CD8-positive, alpha-beta memory T cell (primary cell): ENCODE data around the gene ELF2. TPM values are rescaled to one million over a fixed set of nuclear protein-coding genes. Genes with fewer than 3 reads are reported as not detected.
A peak's percentile ranks its signal among the peaks of the same experiment; 100 is the strongest.

ENCODE experiments used
- CTCF ChIA-PET: fragments of 350-600 bp; sonication (Branson Sonifier 250); formaldehyde crosslinking; loops from one replicate; lab custom pipeline; 2021; ENCODE audit warnings: antibody characterized with exemption; lab: Charles Lee
- POLR2A ChIA-PET: fragments of 350-600 bp; sonication (Branson Sonifier 250); formaldehyde crosslinking; loops from one replicate; lab custom pipeline; 2021; ENCODE audit warnings: antibody characterized with exemption; lab: Charles Lee
- DNase-seq, 5 donors: peaks; one replicate each; pipeline versions ENCODE4 v3.0.0 to v3.0.0-alpha.2; 2020 to 2022; ENCODE audit warnings: mixed read lengths in 1 of 5
- H3K27ac ChIP-seq: one replicate; pipeline ENCODE4 v1.7.0; 2013; ENCODE audit warnings: low read depth, mild to moderate bottlenecking, low read length, moderate library complexity
- H3K27me3 ChIP-seq: 2 replicates; pipeline ENCODE4 v1.7.0; 2013; ENCODE audit warnings: low read length, mild to moderate bottlenecking; ENCODE audit not compliant: insufficient read depth, poor library complexity, severe bottlenecking
- H3K36me3 ChIP-seq: 2 replicates; pipeline ENCODE4 v1.7.0; 2013; ENCODE audit warnings: mild to moderate bottlenecking, low read length, moderate library complexity; ENCODE audit not compliant: insufficient read depth
- H3K4me1 ChIP-seq: 2 replicates; pipeline ENCODE4 v1.7.0; 2013; ENCODE audit warnings: mild to moderate bottlenecking, low read length, moderate library complexity; ENCODE audit not compliant: insufficient read depth
- H3K4me3 ChIP-seq: 2 replicates; pipeline ENCODE4 v1.7.0; 2013; ENCODE audit warnings: mild to moderate bottlenecking, low read length
- H3K9me3 ChIP-seq: 2 replicates; pipeline ENCODE4 v1.7.0; 2013; ENCODE audit warnings: mild to moderate bottlenecking, low read length
- H3K27ac Mint-ChIP-seq, 8 donors: one replicate each; pipeline ENCODE4 v1.8.0; 2020 to 2021; ENCODE audit warnings: mixed read lengths in 8 of 8, mild to moderate bottlenecking in 6 of 8, inconsistent platforms in 3 of 8, moderate library complexity in 3 of 8
- H3K27me3 Mint-ChIP-seq, 2 donors: one replicate each; pipeline ENCODE4 v1.8.0; 2020 to 2021; ENCODE audit warnings: mixed read lengths in 2 of 2, mild to moderate bottlenecking in 1 of 2, moderate library complexity in 1 of 2
- H3K36me3 Mint-ChIP-seq, 3 donors: one replicate each; pipeline ENCODE4 v1.8.0; 2020 to 2021; ENCODE audit warnings: mixed read lengths in 3 of 3, inconsistent platforms in 1 of 3, mild to moderate bottlenecking in 1 of 3
- H3K4me1 Mint-ChIP-seq, 3 donors: one replicate each; pipeline ENCODE4 v1.8.0; 2020 to 2021; ENCODE audit warnings: mixed read lengths in 3 of 3, inconsistent platforms in 1 of 3, mild to moderate bottlenecking in 1 of 3
- H3K4me3 Mint-ChIP-seq, 7 donors: one replicate each; pipeline ENCODE4 v1.8.0; 2020 to 2021; ENCODE audit warnings: mixed read lengths in 7 of 7, mild to moderate bottlenecking in 6 of 7, moderate library complexity in 4 of 7, inconsistent platforms in 2 of 7
- H3K9me3 Mint-ChIP-seq, 5 donors: one replicate each; pipeline ENCODE4 v1.8.0; 2020 to 2022; ENCODE audit warnings: mixed read lengths in 5 of 5, mild to moderate bottlenecking in 3 of 5, moderate library complexity in 2 of 5, inconsistent platforms in 1 of 5
- polyA plus RNA-seq: library from polyadenylated mRNA; unstranded; fragments of 300-500 nt; fragmentation: Illumina TruSeq; gene quantifications from one replicate; pipeline ENCODE4 v1.2.3, GENCODE V29; 2021
- total RNA-seq, 2 experiments: library from RNA; stranded (reverse); gene quantifications; one replicate each; pipeline ENCODE4 v1.2.3, GENCODE V29; 2021

The ELF2 gene
- total and polyA plus RNA-seq, 3 experiments from 2014 or later: 26.6 to 32.5 (median 27.4) TPM

GRCh38 chr4:139112650-139113049 is 64.4 kb downstream of the ELF2 start:
- Mint-ChIP-seq H3K27ac (no peak overlapping the region), H3K9me3 (no peaks in the 10 kb centered on the region), H3K36me3 (peaks cover 0 to 13% (median 0%) of the 10 kb centered on the region in 3 donors), H3K4me1 (no peaks in the 10 kb centered on the region), H3K4me3 (no peak overlapping the region), H3K27me3 (peaks cover 0 to 2% of the 10 kb centered on the region in 2 donors)
- CTCF ChIA-PET: no interaction called here
- no peak for DNase-seq
- H3K4me3 ChIP-seq: no peak overlapping the region
- no peaks in the 10 kb centered on the region for H3K36me3 ChIP-seq
- no peaks in the 10 kb centered on the region for H3K27me3 ChIP-seq
- H3K27ac ChIP-seq: no peak overlapping the region
- POLR2A ChIA-PET: no interaction called here
- no peaks in the 10 kb centered on the region for H3K4me1 ChIP-seq
- no peaks in the 10 kb centered on the region for H3K9me3 ChIP-seq

GRCh38 chr4:139108567-139109128 is 68.4 kb downstream of the ELF2 start:
- Mint-ChIP-seq H3K4me3 (no peak overlapping the region), H3K4me1 (no peaks in the 10 kb centered on the region), H3K27ac (no peak overlapping the region), H3K27me3 (peaks cover 0 to 2% of the 10 kb centered on the region in 2 donors), H3K9me3 (no peaks in the 10 kb centered on the region), H3K36me3 (no peaks in the 10 kb centered on the region)
- DNase-seq: no peak
- Histone ChIP-seq H3K27me3 (no peaks in the 10 kb centered on the region), H3K4me1 (no peaks in the 10 kb centered on the region), H3K36me3 (no peaks in the 10 kb centered on the region), H3K9me3 (no peaks in the 10 kb centered on the region), H3K27ac (no peak overlapping the region), H3K4me3 (no peak overlapping the region)
- ChIA-PET CTCF (interaction anchor here (1.9 kb wide), 1 partner anchor 187 kb away, joined by 5 read pairs; no protein-coding TSS in a partner anchor), POLR2A (no interaction called here)

GRCh38 chr4:139099366-139099982 is 77.5 kb downstream of the ELF2 start:
- Histone ChIP-seq H3K36me3 (no peaks in the 10 kb centered on the region), H3K9me3 (no peaks in the 10 kb centered on the region), H3K4me1 (no peaks in the 10 kb centered on the region), H3K27me3 (no peaks in the 10 kb centered on the region), H3K4me3 (no peak overlapping the region), H3K27ac (no peak overlapping the region)
- Mint-ChIP-seq H3K27me3 (no peaks in the 10 kb centered on the region), H3K4me3 (no peak overlapping the region), H3K4me1 (peaks cover 0 to 4% (median 2%) of the 10 kb centered on the region in 3 donors), H3K9me3 (no peaks in the 10 kb centered on the region), H3K36me3 (no peaks in the 10 kb centered on the region), H3K27ac (peak overlapping the region in 1 of 8 donors; percentile 4)
- DNase-seq: peak; percentile 56 to 81 (median 64)
- CTCF ChIA-PET: interaction anchor here (0.8 to 4.5 kb wide), 7 partner anchors 15 to 196 kb away, joined by 3 to 27 read pairs (median 4); no protein-coding TSS in a partner anchor
- POLR2A ChIA-PET: no interaction called here

- no peaks in the 10 kb centered on the region for H3K36me3 ChIP-seq
- Mint-ChIP-seq H3K9me3 (no peaks in the 10 kb centered on the region), H3K36me3 (no peaks in the 10 kb centered on the region), H3K27ac (no peak overlapping the region), H3K27me3 (peaks cover 0 to 2% of the 10 kb centered on the region in 2 donors), H3K4me1 (peaks cover 0 to 3% (median 0%) of the 10 kb centered on the region in 3 donors), H3K4me3 (no peak overlapping the region)
- H3K27me3 ChIP-seq: no peaks in the 10 kb centered on the region
- DNase-seq: no peak
- no peak overlapping the region for H3K4me3 ChIP-seq
- H3K27ac ChIP-seq: no peak overlapping the region
- H3K4me1 ChIP-seq: no peaks in the 10 kb centered on the region
- H3K9me3 ChIP-seq: no peaks in the 10 kb centered on the region
- CTCF ChIA-PET: interaction anchor here (1.4 kb wide), 1 partner anchor 8 kb away, joined by 3 read pairs; no protein-coding TSS in a partner anchor
- POLR2A ChIA-PET: no interaction called here
These were observed 84.7 kb downstream of the ELF2 start for GRCh38 chr4:139092271-139092670.

DNA sequence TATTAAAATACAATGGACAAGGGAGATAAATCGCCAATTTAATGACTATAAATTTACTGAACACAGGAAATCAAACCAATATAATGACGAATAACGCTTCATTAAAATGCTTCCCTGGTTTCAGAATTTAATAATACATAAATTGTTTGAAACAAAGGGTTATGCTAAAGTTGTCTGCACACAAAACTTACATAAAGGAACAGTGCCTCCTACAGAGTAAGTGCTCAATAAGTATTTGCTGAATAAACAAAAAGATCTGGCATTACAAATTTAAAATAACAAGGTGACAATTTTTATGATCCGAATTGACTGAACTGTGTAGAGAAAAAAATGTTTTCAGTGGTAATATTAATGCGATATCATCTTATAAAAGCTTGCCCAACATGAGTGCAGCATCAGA is 91.9 kb downstream of the ELF2 start:
- peak in 2 of 5 donors; percentile 15 to 18 for DNase-seq
- Mint-ChIP-seq H3K27me3 (peaks cover 0 to 4% of the 10 kb centered on the region in 2 donors), H3K4me3 (peak overlapping the region; percentile 87 to 100 (median 92)), H3K4me1 (peaks cover 29 to 42% (median 36%) of the 10 kb centered on the region in 3 donors), H3K36me3 (peaks cover 0 to 23% (median under 1%) of the 10 kb centered on the region in 3 donors), H3K27ac (peak overlapping the region; percentile 88 to 100 (median 95)), H3K9me3 (no peaks in the 10 kb centered on the region)
- Histone ChIP-seq H3K27me3 (no peaks in the 10 kb centered on the region), H3K27ac (peak overlapping the region; percentile 94), H3K4me3 (no peak overlapping the region), H3K4me1 (peaks cover 26% of the 10 kb centered on the region), H3K9me3 (no peaks in the 10 kb centered on the region), H3K36me3 (no peaks in the 10 kb centered on the region)
- POLR2A ChIA-PET: interaction anchor here (2.9 kb wide), 1 partner anchor 216 kb away, joined by 25 read pairs; the partner anchor contains the start of genes NAA15 and NDUFC1
- CTCF ChIA-PET: interaction anchor here (1.0 to 2.3 kb wide), 5 partner anchors 11 to 216 kb away, joined by 3 to 14 read pairs (median 5); partner anchors contain the start of gene NAA15

- peak overlapping the region; percentile 87 to 100 (median 92) for H3K4me3 Mint-ChIP-seq
- Histone ChIP-seq H3K27me3 (no peaks in the 10 kb centered on the region), H3K36me3 (no peaks in the 10 kb centered on the region), H3K27ac (peak overlapping the region; percentile 94), H3K9me3 (no peaks in the 10 kb centered on the region), H3K4me1 (peaks cover 29% of the 10 kb centered on the region), H3K4me3 (peak overlapping the region; percentile 52)
- ChIA-PET CTCF (interaction anchor here (1.2 to 1.6 kb wide), 5 partner anchors 13 to 217 kb away, joined by 4 to 6 read pairs (median 4); partner anchors contain the start of gene NAA15), POLR2A (interaction anchor here (2.9 kb wide), 1 partner anchor 216 kb away, joined by 25 read pairs; the partner anchor contains the start of genes NAA15 and NDUFC1)
- peaks cover 0 to 24% (median 4%) of the 10 kb centered on the region in 3 donors for H3K36me3 Mint-ChIP-seq
- H3K27me3 Mint-ChIP-seq: peaks cover 0 to 4% of the 10 kb centered on the region in 2 donors
- DNase-seq: no peak
- H3K9me3 Mint-ChIP-seq: no peaks in the 10 kb centered on the region
- peaks cover 32 to 46% (median 40%) of the 10 kb centered on the region in 3 donors for H3K4me1 Mint-ChIP-seq
- peak overlapping the region; percentile 88 to 100 (median 95) for H3K27ac Mint-ChIP-seq
These were observed 92.3 kb downstream of the ELF2 start for GRCh38 chr4:139084804-139085093.

- Mint-ChIP-seq H3K27me3 (peaks cover 0 to 4% of the 10 kb centered on the region in 2 donors), H3K4me1 (peaks cover 38 to 52% (median 46%) of the 10 kb centered on the region in 3 donors), H3K9me3 (no peaks in the 10 kb centered on the region), H3K4me3 (peak overlapping the region; percentile 87 to 100 (median 92)), H3K27ac (peak overlapping the region; percentile 88 to 100 (median 98)), H3K36me3 (peaks cover 0 to 25% (median 4%) of the 10 kb centered on the region in 3 donors)
- Histone ChIP-seq H3K4me3 (peak overlapping the region; percentile 98), H3K4me1 (peaks cover 31% of the 10 kb centered on the region), H3K9me3 (no peaks in the 10 kb centered on the region), H3K27ac (peak overlapping the region; percentile 94), H3K27me3 (no peaks in the 10 kb centered on the region), H3K36me3 (no peaks in the 10 kb centered on the region)
- CTCF ChIA-PET: interaction anchor here (0.7 to 1.6 kb wide), 6 partner anchors 8 to 217 kb away, joined by 3 to 6 read pairs (median 4); partner anchors contain the start of gene NAA15
- POLR2A ChIA-PET: interaction anchor here (0.7 to 2.9 kb wide), 6 partner anchors 54 to 472 kb away, joined by 3 to 25 read pairs (median 6); partner anchors contain the start of genes NAA15, NDUFC1, NOCT and SETD7
- DNase-seq: peak; percentile 70 to 90 (median 83)
These were observed 92.8 kb downstream of the ELF2 start for GRCh38 chr4:139083956-139084803.
